Fibroblast of pulmonary artery (primary cell): ENCODE measurements around the gene ABCC12.

Source experiments
- DNase-seq: peaks from one replicate; pipeline ENCODE4 v3.0.0-alpha.2; 2010; ENCODE audit warnings: low read depth
- H3K4me3 ChIP-seq: replicated peaks from 2 replicates; pipeline ENCODE4 v1.5.1; 2011; ENCODE audit warnings: low read depth, mild to moderate bottlenecking, control low read depth, low read length, moderate library complexity
- TF ChIP-seq, protein P1 (sequence below): IDR thresholded peaks from 2 replicates; pipeline ENCODE4 v1.5.1; 2011; ENCODE audit warnings: mild to moderate bottlenecking, control low read depth, low read length, inconsistent platforms; ENCODE audit errors: missing control alignments

ABCC12 gene

DNA sequence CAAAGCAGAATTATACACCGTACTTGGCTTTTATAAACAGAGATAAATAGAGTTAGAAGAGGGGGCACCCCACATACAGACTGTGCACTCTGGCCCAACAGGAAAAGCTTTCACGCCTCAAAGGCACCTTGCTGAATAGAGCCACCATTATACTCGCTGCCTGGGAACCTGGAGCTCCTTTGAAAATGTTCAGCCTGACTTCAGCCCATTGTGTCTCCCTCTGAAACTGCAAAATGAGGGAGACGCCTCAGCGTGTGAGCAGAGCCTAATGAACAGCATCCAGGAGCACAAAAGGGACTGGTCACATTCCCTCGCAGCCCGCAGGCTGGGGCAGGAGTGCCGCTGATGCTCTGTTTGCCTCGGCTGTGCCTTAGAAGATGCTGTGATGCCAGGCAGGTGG lies 46.3 kb downstream of the ABCC12 start:
- no peak for DNase-seq
- TF ChIP-seq, protein P1, sequence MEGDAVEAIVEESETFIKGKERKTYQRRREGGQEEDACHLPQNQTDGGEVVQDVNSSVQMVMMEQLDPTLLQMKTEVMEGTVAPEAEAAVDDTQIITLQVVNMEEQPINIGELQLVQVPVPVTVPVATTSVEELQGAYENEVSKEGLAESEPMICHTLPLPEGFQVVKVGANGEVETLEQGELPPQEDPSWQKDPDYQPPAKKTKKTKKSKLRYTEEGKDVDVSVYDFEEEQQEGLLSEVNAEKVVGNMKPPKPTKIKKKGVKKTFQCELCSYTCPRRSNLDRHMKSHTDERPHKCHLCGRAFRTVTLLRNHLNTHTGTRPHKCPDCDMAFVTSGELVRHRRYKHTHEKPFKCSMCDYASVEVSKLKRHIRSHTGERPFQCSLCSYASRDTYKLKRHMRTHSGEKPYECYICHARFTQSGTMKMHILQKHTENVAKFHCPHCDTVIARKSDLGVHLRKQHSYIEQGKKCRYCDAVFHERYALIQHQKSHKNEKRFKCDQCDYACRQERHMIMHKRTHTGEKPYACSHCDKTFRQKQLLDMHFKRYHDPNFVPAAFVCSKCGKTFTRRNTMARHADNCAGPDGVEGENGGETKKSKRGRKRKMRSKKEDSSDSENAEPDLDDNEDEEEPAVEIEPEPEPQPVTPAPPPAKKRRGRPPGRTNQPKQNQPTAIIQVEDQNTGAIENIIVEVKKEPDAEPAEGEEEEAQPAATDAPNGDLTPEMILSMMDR, result no peak
- H3K4me3 ChIP-seq, result no peak overlapping the region

DNA sequence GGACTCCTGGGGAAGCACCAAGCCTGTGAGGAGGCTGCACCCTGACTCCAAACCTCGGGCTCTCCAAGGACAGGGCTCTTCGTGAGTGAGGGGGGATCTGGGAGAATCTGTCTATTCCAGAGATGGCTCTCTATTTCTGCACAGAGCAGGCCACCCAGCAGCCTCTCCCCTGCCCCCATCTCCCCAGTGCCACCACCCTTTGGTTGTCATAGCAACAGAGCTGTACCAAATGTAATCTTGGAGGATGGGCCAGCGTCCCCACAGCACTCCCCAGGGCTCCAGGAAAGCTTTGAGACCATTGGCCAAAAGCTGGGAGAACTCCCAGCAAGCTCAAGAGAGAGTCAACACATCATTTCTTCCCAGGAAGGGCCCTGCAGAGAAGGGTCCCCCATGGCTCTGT lies 49.3 kb downstream of the ABCC12 start:
- H3K4me3 ChIP-seq, result no peak overlapping the region
- TF ChIP-seq, protein P1, result no peak
- no peak for DNase-seq
